ES-I3 (cell line): ENCODE results near the gene KCNG4.

ENCODE experiments used
- H3K36me3 ChIP-seq: 2 replicates; pipeline ENCODE4 v1.6.1; 2013; ENCODE audit warnings: mild to moderate bottlenecking, low read length, control low read depth, moderate library complexity; ENCODE audit not compliant: insufficient read depth
- H3K4me1 ChIP-seq: 2 replicates; pipeline ENCODE4 v1.6.1; 2013; ENCODE audit warnings: mild to moderate bottlenecking, control low read depth, low read length; ENCODE audit not compliant: insufficient read depth
- H3K9ac ChIP-seq: 2 replicates; pipeline ENCODE4 v1.6.1; 2013; ENCODE audit warnings: low read depth, mild to moderate bottlenecking, low read length, moderate library complexity
- H3K9me3 ChIP-seq: 2 replicates; pipeline ENCODE4 v1.6.1; 2013; ENCODE audit warnings: mild to moderate bottlenecking, low read length, moderate library complexity; ENCODE audit not compliant: control insufficient read depth, insufficient read depth

KCNG4 gene

DNA sequence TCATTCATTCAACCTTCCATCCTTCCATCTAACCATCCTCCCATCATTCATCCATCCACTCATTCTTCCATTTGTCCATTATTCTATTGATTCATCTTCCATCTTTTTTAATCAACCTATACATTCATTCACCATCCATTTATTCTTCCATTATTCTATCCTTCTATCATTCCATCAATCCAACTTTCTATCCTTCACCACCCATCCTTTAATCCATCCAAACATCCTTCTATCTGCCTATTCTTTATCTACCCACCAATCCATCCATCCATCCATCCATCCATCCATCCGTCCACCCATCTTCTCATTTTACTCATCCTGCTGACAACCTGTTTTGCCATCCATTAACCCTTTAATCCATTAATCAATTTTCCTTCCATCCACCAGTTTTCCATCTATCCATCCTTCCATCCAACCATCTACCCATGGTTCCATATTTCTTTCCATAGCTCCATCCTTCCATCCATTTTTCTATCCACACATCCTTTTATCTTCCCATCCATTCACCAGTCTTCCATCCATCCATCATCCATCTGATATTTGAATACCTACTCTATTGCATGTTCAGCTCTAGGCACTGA, 33.0 kb upstream of the KCNG4 start:
- Histone ChIP-seq H3K4me1 (no peaks in the 10 kb centered on the region; the same call in 1 of the 2 replicates), H3K9me3 (no peaks in the 10 kb centered on the region), H3K9ac (no peak overlapping the region), H3K36me3 (no peaks in the 10 kb centered on the region)

DNA sequence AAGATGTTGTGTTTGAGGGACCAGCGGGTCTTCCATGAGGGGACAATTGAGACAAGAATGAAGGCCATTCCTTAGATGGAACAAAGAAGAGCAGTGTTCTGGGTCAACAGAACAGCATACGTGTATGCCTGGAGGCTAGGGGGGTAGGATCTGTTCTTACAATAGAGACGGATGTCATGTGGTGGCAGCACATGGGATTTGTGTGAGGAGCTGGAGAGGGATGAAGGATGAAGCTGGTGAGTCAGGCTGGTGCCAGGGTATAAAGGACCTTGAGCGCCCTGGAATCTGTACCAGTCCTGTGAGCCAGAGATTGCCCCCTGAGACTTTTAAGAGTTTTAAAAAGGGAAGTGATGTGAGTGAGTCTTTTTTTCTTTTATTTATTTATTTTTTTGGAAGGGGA, 32.1 kb upstream of the KCNG4 start:
- no peak overlapping the region for H3K9ac ChIP-seq
- no peaks in the 10 kb centered on the region for H3K36me3 ChIP-seq
- H3K9me3 ChIP-seq = no peaks in the 10 kb centered on the region
- H3K4me1 ChIP-seq = no peaks in the 10 kb centered on the region; the same call in 1 of the 2 replicates

DNA sequence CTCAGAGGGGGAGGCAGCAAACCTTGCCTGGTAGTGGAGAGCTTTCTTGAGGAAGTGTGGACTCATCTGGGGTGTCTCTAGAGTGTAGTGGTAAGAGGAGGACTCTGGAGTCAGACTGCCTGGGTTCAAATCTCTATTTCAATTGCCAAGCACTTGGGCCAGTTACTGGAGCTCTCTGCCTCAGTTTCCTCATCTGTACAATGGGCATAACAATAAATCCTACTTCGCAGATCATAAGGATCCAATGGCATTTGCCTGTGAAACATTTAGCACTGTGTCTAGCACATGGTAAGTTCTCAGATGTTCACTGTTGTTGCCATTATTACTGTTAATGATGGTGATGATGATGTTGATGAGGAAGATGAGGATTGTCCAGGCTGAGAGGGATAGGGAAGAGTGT, 31.2 kb upstream of the KCNG4 start:
- H3K9me3 ChIP-seq = no peaks in the 10 kb centered on the region
- no peaks in the 10 kb centered on the region for H3K36me3 ChIP-seq
- H3K9ac ChIP-seq = no peak overlapping the region
- H3K4me1 ChIP-seq = no peaks in the 10 kb centered on the region; the same call in 1 of the 2 replicates

GRCh38 chr16:84270531-84270930, 30.7 kb upstream of the KCNG4 start:
- H3K36me3 ChIP-seq = no peaks in the 10 kb centered on the region
- no peaks in the 10 kb centered on the region for H3K9me3 ChIP-seq
- H3K9ac ChIP-seq = no peak overlapping the region
- H3K4me1 ChIP-seq = no peaks in the 10 kb centered on the region; the same call in 1 of the 2 replicates

DNA sequence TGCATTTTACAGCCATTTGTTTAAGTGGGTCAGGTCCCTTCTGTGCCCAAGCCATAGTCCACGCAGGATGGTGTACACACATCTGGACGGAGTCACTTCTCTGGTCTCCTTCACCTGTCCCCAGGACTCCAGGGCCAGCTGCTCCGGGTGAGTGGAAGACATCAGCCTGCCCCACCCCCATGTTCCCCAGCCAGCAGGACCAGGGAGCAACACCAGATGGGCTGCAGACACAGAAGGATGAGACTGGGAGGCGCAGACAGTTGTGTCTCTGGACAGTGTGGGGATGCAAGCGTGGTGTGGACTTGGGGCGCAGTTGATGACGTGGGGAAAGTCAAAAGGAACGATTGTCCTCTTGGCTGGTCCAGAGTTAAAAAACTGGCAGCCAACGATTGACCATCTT, 30.3 kb upstream of the KCNG4 start:
- Histone ChIP-seq H3K9ac (no peak overlapping the region), H3K36me3 (no peaks in the 10 kb centered on the region), H3K9me3 (no peaks in the 10 kb centered on the region), H3K4me1 (no peaks in the 10 kb centered on the region; the same call in 1 of the 2 replicates)

GRCh38 chr16:84268291-84269040, 28.7 kb upstream of the KCNG4 start:
- no peaks in the 10 kb centered on the region for H3K36me3 ChIP-seq
- H3K9ac ChIP-seq = no peak overlapping the region
- no peaks in the 10 kb centered on the region; the same call in 1 of the 2 replicates for H3K4me1 ChIP-seq
- no peaks in the 10 kb centered on the region for H3K9me3 ChIP-seq

GRCh38 chr16:84267380-84267779, 27.6 kb upstream of the KCNG4 start:
- Histone ChIP-seq H3K9me3 (no peaks in the 10 kb centered on the region), H3K9ac (no peak overlapping the region), H3K36me3 (no peaks in the 10 kb centered on the region), H3K4me1 (no peaks in the 10 kb centered on the region; the same call in 1 of the 2 replicates)

DNA sequence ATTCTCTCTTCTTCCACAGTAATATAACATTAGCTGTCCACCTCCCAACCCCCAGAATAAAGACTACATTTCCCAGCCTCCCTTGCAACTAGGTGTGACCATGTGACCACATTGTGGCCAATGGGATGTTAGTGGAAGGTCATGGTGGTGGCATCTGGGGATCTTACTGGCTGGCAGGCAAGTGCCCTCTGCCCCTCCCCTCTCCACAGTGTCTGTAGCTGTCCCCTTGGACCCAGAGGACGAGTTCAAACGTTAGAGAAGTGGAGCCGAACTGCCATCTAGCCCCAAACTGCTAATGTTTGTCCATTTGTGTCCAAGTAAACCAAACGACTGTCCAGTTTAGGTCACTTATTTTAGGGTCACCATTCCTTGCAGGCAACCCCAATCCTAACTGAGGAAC, 26.6 kb upstream of the KCNG4 start:
- Histone ChIP-seq H3K9ac (no peak overlapping the region), H3K9me3 (no peaks in the 10 kb centered on the region), H3K4me1 (no peaks in the 10 kb centered on the region; the same call in 1 of the 2 replicates), H3K36me3 (no peaks in the 10 kb centered on the region)

DNA sequence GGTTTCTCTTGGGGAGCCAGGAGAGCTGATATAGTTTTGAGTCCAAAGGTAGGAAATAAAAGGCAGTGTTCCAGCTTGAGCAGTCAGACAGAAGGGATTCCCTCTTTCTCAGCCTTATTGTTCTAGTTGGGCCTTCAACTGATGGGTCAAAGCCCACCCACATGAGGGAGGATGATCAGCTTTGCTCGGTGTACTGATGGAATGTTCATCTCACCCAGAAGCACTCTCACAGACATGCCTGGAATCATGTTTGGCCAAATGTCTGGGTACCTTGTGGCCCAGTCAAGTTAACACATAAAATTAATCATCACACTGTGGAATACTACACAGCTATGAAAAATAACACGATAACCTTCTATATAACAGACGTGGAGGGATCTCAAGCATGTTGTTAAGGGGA, 23.1 kb upstream of the KCNG4 start:
- no peak overlapping the region for H3K9ac ChIP-seq
- H3K4me1 ChIP-seq = no peaks in the 10 kb centered on the region
- no peaks in the 10 kb centered on the region for H3K9me3 ChIP-seq
- no peaks in the 10 kb centered on the region for H3K36me3 ChIP-seq

GRCh38 chr16:84262031-84262430, 22.2 kb upstream of the KCNG4 start:
- no peak overlapping the region for H3K9ac ChIP-seq
- H3K9me3 ChIP-seq = peaks cover 4% of the 10 kb centered on the region; the same call in 1 of the 2 replicates
- no peaks in the 10 kb centered on the region for H3K36me3 ChIP-seq
- H3K4me1 ChIP-seq = no peaks in the 10 kb centered on the region

DNA sequence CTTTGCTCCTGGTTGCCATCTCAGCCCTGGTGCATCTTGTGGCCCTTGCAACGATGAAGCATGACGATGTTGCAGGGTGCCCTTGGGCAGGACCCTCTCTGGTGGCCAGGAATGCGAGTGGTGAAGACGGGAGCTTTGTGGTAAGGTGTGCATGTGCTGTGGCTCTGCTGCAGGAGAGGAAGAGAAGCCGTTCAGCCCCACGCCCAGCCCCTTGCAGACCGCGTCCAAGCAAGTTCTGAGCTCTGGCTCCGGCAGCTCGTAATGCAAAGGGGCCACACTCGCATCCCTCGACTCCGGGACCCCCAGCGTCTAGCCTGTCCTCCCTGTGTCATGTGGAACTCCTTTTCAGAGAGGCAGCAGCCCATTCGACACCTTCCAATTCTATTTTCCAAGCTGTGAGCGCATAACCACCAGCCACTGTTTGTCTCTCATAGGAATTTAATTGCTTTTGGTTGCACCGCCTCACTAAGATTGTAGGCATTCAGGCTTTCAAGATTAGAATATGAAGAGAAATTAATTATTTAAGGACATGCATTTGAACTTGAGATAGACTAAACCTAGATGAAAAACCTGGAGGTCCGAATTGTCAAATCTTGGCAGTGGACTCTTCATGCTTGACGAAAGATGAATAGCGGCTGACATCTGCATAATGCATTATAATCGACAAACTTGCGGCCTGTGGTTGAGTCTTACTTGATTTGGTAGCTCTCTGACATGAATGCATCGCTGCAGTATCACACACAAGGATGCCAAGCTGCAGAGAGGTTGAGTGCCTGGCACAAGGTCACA, 21.1 kb upstream of the KCNG4 start:
- Histone ChIP-seq H3K4me1 (no peaks in the 10 kb centered on the region), H3K9me3 (peaks cover 5% of the 10 kb centered on the region; the same call in 1 of the 2 replicates), H3K9ac (no peak overlapping the region), H3K36me3 (no peaks in the 10 kb centered on the region)

- peaks cover 5% of the 10 kb centered on the region; the same call in 1 of the 2 replicates for H3K9me3 ChIP-seq
- no peaks in the 10 kb centered on the region for H3K4me1 ChIP-seq
- H3K9ac ChIP-seq = no peak overlapping the region
- no peaks in the 10 kb centered on the region for H3K36me3 ChIP-seq
These were observed 19.9 kb upstream of the KCNG4 start for GRCh38 chr16:84259691-84260090.

- Histone ChIP-seq H3K9me3 (peaks cover 5% of the 10 kb centered on the region; the same call in 1 of the 2 replicates), H3K4me1 (no peaks in the 10 kb centered on the region), H3K36me3 (no peaks in the 10 kb centered on the region), H3K9ac (no peak overlapping the region)
These were observed 18.5 kb upstream of the KCNG4 start for GRCh38 chr16:84258266-84258665.

GRCh38 chr16:84255050-84255810, 15.4 kb upstream of the KCNG4 start:
- Histone ChIP-seq H3K36me3 (no peaks in the 10 kb centered on the region), H3K9ac (no peak overlapping the region), H3K9me3 (peaks cover 5% of the 10 kb centered on the region; the same call in 1 of the 2 replicates), H3K4me1 (no peaks in the 10 kb centered on the region)
